NCI-H1694 treated with DMSO at 0.1 percent for 48 hours (cell line): ENCODE data around the gene MISP.
"Not testable (repeated sequence)": the region's sequence is repeated elsewhere in the genome, so short reads cannot be mapped to it uniquely, and the experiment has no call there.

ENCODE experiments used
- DNase-seq: peaks from one replicate; lab custom pipeline; 2025; lab: John Stamatoyannopoulos, UW

The MISP gene

DNA sequence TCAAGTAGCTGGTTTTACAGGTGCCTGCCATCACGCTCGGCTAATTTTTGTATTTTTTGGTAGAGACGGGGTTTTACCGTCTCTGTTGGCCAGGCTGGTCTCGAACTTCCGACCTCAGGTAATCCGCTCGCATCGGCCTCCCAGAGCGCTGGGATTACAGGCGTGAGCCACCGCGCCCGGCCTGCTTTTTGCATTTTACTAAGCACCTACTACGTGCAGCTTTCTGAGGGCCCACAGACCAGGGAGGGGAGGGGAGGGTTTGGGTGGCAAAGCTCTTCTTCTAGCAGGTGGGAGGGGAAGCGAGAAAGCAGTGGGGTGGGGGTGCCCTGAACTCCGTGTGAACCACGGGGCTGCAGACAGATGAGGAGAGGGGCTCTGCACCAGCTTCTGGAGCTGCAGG is 27.2 kb upstream of the MISP start:
- no peak for DNase-seq

DNA sequence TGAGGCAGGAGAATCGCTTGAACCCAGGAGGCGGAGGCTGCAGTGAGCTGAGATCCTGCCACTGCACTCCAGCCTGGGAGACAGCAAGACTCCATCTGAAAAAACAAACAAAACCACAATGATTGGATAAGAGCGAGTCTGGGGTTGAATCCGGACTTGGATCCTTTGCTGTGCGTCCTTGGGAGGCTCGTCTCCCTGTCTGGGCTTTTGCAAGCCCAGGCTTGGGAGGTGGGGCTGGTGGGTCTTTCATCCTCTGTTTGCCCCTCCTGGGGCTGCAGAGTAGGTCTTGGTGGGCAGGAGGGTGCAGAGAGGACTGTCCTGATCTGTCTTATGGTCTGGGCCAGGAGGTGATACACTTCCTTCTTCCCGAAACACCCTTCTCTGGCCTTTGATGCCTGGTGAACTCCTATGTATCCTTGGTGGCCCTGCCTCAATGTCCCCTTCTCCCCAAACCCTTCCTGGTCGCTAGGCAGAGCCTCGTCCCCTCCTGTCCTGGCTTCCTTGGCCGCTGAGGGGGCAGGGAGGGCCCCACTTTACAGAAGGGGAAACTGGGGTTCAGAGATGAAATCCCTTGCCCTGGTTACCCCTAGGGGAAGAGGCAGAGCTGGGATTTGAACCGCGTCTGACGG is 25.3 kb upstream of the MISP start:
- no peak for DNase-seq

DNA sequence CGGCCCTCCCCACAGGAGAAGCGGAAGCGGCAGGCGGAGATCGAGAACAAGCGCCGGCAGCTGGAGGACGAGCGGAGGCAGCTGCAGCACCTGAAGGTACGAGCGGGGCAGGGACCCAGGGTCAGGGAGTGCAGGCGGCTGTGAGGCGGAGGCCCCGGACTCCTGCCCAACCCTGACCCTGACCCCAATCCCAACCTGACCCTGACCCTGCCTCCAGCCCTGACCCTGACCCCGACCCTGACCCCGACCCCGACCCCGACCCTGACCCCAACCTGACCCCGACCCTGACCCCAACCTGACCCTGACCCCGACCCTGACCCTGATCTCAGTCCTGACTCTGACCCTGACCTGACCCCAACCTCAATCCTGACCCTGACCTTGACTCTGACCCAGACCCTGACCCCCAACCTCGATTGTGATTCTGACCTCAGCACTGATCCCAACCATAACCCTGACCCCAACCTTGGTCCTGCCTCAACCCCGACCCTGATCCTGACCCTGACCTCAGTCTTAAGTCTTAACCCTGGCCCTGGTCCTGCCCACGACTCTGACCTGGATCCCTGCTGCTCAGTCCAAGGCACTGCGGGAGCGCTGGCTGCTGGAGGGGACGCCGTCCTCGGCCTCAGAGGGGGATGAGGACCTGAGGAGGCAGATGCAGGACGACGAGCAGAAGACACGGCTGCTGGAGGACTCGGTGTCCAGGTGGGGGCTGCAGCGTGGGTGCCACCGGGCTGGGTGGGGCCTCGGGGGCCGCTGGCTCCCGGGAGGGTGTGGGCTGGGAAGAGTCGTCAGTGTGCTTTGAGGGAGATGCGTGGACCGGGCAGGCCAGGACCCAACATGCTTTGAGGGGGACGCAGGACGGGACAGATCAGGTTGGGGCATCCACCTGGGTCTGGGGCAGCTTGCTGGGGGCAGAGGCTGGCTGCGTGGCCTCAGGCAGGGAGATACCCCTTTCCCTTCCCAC is 23.6 kb upstream of the MISP start:
- DNase-seq: no peak

DNA sequence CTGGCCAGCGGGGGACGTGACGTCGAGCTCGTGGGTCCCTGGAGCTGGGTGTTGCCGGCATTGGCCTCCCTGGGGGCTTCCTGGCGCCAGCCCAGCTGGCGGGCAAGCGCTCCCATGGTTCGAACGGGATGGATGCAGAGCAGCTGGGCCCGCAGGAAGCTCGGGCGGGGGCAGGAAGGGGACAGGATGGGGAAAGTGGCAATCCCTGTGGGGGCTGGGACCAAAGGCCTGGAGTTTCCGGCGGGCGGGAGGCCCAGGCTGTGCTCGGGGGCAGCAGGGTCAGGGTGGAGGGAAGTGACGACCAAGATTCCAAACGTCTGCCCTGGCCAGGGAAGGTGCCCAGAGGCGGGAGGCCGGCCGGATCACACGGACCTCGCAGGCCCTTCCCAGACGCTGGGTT is 22.9 kb upstream of the MISP start:
- no peak for DNase-seq

DNA sequence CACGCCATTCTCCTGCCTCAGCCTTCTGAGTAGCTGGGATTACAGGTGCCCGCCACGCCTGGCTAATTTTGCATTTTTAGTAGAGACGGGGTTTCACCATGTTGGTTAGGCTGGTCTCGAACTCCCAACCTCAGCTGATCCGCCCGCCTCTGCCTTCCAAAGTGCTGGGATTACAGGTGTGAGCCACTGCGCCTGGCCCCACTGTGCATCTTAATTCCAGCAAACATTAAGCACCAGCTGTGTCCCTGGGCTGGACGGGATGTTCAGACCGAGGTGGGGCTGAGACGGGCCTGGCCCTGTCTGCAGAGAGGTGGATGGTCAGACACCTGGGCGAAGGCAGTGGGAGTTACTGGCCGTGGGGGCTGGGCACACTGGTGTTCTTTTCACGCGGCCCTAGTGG is 21.3 kb upstream of the MISP start:
- not testable (repeated sequence) for DNase-seq

DNA sequence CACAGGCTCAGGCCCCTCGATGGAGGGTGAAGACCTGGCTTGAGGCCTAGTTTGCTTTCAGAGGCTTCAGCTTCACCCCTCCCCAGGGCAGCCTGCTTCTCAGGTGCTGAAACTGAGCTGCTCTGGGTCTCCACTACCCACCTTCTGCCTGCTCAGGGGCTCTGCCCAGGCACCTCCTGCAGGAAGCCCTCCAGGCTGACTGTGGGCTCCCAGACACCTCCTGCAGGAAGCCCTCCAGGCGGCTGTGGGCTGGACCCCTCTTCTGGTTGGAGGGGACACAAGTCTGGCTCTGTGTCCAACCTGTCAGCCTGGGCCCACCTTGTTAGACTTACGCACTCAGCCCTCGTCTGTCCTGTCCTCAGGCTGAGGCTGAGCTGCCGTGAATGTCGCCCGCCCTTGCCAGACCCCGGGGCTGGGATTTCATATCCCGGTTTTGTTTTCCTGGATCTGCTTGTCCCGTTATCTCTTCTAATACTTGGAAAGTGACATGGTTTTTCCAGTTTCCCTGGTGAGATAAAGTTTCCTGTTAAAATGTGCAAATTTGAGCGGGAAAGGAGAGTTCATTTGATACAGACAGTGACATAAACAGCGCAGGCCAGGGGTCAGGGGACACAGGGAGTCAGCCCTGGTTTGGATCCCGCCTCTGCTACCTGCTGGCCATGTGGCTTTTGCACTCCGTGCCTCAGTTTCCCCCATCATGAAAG is 20.8 kb upstream of the MISP start:
- DNase-seq: no peak

DNA sequence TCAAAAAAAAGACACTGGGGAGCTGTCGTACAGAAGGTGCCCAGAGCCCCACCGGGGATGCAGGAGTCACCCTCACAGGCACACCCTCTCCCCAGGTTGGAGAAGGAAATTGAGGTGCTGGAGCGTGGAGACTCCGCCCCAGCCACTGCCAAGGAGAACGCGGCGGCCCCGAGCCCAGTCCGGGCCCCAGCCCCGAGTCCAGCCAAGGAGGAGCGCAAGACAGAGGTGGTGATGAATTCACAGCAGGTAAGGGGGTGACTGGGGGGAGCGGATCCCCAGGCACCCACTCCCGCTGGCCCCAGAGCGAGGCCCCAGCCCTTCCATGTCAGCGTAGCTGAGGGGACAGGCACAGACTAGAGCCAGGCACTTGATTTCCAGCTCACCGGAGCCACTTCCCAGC is 19.9 kb upstream of the MISP start:
- no peak for DNase-seq

DNA sequence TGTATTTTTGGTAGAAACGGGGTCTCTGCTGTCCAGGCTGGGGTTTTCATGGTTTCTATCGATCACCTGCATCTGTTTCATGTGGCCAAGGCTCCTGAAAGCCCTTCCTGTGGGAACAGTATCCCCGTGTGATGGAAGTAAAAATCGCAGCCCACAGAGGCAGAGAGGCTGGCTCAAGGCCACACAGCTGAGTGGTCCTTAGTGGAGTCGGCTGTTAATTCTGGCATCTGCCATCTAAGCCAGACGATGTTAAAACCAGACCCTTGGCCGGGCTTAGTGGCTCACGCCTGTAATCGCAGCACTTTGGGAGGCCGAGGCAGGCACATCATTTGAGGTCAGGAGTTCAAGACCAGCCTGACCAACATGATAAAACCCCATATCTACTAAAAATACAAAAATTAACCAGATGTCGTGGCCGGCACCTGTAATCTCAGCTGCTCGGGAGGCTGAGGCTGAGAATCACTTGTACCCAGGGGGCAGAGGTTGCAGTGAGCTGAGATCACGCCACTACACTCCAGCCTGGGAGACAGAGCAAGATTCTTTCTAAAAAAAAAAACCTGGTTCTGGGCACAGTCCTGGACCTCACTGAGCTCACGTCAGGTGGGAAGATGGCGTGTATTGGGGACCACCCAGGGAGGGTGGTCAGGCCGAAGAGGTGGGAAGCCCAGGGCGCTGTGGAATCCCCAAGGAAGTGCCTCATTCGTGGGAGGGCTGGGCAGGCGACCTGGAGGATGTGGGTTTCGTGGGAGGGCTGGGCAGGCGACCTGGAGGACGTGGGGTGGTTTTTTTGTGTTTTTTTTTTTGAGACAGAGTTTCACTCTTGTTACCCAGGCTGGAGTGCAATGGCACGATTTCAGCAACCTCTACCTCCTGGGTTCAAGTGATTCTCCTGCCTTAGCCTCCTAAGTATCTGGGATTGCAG is 18.5 kb upstream of the MISP start:
- no peak for DNase-seq

DNA sequence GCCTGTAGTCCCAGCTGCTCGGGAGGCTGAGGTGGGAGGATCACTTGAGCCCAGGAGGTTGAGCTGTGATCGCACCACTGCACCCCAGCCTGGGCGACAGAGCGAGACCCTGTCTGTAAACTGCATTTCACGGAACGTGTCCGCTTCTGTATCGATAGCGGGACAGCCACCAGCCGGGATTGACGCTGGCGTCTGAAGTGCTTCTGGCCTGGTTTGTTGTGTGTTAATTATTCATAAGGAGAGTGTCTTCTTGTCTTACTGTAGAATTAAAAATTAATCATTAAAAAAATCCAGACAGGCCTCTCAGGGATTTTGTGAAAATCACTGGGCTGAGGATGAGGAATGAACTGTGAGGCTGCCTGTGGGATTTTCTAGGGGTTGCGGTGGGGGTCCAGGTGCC is 16.2 kb upstream of the MISP start:
- no peak for DNase-seq

DNA sequence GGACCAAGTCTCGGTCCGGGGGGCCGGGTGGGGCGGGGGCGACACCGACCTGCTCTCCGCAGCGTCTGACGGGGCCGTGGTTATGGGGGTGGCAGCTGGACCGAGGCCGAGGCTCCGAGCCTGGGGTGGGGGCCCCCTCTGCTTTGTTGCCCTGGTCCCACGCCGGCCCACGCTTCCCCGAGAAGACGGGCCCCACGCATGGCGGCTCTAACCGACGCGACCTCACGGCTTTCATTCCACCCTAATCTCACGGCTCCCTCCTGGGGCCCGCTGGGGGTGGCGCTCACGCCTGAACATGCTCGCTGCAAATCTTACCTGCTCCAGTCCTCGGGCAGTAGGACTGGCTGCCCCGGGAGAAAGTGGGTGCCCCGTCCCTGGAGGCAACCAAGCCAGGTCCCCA is 14.8 kb upstream of the MISP start:
- no peak for DNase-seq

DNA sequence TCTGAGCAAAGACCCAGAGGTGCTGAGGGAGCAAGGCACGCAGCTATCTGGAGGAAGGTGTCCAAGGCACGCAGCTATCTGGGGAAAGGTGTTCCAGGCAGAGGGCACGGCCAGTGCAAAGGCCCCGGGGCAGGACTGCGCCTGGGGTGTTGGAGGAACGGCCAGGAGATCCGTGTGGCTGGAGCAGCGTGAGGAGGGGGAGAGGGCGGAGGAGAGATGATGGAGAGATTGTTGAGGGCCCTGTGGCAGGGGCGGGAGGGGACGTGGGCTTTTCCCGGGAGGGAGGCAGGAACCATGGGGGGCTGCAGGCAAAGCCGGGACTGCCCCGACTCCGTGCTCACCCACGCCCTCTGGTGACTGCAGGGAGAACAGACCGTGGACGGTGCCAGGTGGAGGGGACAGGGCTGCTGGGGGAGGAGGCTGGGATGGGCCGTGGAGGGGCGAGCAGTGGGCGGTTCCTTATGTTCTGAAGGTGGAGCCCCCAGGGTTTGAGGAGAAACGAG is 13.3 kb upstream of the MISP start:
- peak; percentile 32 for DNase-seq

DNA sequence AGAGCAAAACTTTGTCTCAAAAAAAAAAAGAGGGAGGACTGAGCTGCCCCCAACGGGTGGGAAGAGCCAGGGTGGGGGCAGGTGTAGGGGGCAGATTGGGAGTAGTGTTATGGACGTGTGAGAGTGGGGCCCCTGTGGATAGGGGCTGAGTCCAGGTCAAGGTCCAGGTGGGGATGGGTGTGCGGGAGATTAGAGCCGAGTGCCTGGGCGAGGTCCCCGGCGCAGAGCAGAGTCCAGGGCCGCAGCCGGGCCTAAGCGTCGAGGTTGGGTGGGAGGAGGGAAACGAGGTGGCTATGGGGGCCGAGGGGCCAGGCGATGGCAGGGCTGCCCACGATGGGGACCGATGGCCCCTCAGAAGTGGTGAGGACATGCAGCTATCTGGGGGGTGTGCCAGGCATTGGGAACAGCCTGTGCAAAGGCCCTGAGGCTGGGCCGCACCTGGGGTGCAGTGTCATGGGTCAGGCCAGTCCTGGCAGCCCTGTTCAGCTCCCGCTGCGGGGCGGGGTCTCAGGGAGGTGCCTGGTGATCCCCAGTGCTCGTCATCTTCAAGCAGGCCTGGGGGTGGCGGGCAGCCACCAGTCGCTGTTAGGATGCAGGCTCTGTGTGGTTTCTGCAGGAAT is 12.3 kb upstream of the MISP start:
- DNase-seq: no peak

DNA sequence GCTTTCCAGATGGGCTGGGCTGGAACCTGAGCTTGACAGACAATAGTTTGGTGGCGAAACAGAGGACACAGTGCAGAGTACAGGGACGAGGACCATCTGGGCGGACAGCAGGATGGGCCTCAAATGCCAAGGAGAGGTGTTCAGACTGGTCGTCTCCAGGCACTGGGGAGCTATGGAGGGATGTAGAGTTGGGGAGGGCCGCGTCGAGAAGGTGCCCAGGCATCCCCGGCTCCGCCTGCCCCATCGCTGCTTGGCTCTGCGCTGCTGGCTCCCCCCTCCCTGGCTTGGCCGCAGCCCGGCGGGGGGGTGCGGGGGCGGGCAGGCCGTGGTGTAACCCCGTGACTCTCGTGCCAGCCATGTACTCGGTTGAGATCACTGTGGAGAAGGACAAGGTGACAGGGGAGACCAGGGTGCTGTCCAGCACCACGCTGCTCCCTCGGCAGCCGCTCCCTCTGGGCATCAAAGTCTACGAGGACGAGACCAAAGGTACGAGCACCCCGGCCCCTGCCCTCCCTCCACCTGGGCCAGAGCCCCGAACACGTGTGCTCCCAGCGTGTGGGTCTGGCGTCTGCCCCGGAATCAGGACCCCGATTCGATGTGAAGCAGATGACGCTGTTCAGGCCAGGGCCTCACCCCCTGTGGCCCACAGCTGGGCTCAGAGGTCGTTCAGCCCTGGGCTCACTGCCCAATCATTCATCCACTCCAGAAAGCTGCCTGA is 10.8 kb upstream of the MISP start:
- no peak for DNase-seq

DNA sequence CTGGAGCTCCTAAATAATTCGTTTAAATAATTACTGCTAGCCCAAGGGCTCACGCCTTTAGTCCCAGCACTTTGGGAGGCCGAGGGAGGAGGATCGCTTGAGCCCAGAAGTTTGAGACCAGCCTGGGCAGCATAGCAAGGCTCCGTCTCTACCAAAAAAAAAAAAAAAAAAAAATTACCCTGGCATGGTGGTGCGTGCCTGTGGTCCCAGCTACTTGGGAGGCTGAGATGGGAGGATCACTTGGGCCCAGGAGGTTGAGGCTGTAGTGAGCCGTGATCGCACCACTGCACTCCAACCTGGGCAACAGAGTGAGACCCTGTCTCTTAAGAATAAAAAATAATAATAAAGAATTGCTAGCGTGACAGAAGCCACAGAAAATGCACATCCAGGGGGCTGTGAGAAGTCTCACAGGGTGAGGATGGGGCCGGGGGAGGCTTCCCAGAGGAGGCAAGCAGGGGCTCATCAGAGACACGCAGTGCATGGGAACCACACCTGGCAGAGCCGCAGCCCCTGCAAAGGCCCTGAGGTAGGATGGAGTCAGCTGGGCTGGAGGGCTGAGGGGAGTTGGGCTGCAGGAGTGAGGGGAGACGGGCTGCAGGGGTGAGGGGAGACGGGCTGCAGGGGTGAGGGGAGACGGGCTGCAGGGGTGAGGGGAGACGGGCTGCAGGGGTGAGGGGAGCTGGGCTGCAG is 10.0 kb upstream of the MISP start:
- DNase-seq: not testable (repeated sequence)

DNA sequence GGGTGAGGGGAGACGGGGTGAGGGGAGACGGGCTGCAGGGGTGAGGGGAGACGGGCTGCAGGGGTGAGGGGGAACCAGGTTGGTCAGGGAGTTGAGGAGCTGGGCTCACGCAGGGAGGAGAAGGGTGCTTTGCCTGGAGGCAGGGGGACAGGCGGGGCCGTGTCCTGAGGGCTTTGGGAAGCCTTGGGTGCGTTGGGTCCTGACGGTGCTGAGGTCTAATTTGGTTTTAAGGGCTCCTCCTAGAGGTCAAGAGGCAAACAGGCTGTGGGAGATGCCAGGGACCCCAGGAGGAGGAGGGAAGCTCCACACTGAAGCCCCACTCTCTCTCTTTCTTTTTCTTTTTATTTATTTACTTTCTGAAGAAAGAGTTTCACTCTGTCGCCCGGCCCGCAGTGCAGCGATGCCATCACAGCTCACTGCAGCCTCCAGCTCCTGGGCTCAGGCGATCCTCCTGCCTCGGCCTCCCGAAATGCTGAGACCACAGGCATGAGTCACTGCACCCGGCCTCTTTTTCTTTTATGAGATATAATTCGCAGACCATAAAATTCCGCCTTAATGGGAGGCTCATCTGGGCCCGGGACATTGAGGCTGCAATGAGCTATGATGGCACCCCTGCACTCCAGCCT is 9.3 kb upstream of the MISP start:
- DNase-seq: no peak

DNA sequence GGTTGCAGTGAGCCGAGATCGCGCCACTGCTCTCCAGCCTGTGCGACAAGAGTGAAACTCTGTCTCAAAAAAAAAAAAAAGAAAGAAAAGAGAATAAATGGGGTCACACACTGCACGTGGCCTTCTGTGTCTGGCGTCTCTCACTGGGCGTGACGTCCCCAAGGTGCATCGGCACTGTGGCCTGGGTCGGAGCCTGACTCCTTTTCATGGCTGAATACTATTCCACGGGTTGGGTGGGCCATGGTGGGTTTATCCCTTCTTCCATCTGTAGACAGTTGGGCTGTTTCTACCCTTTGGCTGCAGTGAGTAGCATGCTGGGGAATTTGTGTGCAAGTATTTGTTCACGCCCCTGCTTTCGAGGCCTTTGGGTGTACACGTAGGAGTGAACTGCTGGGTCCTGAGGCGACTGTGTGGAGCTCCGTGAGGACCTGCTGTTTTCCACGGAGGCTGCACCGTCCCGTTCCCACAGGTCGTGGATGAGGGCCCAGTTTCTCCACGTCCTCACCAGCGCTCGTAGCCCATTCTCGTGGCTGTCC is 8.3 kb upstream of the MISP start:
- DNase-seq: no peak

DNA sequence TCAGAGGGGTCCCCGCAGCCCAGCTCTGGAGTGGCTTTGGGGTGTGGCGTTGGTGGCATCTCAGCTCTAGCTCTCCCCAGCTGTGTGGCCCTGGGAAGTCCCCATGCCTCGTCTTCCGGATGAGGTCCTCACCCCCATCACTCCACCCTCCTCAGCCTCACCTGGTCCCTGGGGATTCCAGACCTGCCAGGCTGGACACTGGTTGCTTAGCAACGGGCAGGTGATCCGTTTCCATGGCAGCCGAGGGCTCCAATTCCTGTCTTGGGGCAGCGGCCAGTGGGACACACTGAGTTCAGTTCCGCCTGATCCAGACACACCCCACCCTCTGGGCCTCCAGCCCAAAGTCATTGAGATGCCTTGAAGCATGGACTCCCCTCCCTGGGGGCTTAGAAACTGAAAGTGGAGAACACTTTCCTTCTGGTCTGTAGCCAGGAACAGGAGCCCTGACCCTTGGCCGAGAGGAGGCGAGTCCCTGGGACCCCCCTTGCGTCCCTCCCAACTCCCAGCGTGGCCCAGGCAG is 7.7 kb upstream of the MISP start:
- no peak for DNase-seq

DNA sequence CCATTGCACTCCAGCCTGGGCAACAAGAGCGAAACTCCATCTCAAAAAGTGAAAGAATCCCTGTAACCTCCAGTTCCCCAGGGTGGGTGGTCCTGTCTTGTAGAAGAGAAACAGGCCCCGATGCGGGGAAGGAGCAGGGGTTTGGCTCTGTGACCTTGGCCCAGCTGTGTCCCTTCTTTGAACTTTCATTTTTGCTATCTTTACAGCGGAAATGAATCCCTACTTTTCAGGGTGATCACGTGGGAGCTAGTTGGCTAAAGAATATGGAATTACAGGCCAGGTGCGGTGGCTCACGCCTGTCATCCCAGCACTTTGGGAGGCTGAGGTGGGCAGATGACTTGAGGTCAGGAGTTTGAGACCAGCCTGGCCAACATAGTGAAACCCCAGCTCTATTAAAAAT is 5.8 kb upstream of the MISP start:
- not testable (repeated sequence) for DNase-seq
